Inflammatory macrophage treated with lipopolysaccharide for 1 hour (primary cell): ENCODE data around the gene ZNF44.

Experiments
- DNase-seq, 2 donors: peaks; one replicate each; pipeline ENCODE4 v3.0.0-alpha.2; 2020 to 2022

Gene ZNF44

GRCh38 chr19:12260861-12261260 is 33.8 kb downstream of the ZNF44 start:
- no peak for DNase-seq

GRCh38 chr19:12260236-12260635 is 34.4 kb downstream of the ZNF44 start:
- no peak for DNase-seq

DNA sequence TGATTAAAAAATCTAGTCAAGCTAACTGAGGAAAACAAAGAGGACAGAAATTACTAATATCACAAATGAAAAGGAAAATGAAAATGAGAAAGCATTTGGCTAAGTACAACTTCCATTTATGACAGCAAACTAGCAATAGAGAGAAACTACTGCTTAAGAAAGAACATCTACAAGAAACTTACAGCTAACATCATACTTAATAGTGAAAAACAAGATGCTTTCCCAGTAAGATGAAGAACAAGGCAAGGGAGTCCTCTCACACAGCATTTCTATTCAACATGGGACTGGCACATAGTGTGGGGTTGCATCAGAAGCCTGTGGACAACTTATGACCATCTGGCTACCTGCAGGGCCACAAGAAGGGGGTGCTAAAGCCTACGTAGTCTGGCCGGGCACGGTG is 39.3 kb downstream of the ZNF44 start:
- DNase-seq, result no peak

GRCh38 chr19:12247644-12248222 is 47.0 kb downstream of the ZNF44 start:
- DNase-seq, result no peak

DNA sequence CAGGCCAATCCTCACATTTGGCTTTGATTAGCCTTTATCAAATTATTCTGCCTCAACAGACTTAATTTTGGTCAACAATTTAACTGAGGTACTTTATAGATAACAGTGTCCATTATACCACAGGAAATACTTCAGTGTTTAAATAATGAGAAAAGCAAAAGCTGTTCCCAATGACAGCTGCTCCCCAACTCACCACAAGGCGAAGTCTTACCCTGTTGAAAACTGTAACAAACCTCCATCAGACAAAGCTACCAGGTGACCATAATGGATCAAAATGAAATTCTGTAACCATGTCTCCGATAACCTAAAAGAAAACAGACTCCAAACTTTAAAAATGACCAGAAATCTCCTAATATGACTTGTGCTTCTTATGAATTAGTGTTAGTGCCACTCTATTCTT is 50.3 kb downstream of the ZNF44 start:
- no peak for DNase-seq

- no peak for DNase-seq
Observed at GRCh38 chr19:12237143-12237839, 57.4 kb downstream of the ZNF44 start.

GRCh38 chr19:12232961-12233360 is 61.7 kb downstream of the ZNF44 start:
- DNase-seq, result no peak

DNA sequence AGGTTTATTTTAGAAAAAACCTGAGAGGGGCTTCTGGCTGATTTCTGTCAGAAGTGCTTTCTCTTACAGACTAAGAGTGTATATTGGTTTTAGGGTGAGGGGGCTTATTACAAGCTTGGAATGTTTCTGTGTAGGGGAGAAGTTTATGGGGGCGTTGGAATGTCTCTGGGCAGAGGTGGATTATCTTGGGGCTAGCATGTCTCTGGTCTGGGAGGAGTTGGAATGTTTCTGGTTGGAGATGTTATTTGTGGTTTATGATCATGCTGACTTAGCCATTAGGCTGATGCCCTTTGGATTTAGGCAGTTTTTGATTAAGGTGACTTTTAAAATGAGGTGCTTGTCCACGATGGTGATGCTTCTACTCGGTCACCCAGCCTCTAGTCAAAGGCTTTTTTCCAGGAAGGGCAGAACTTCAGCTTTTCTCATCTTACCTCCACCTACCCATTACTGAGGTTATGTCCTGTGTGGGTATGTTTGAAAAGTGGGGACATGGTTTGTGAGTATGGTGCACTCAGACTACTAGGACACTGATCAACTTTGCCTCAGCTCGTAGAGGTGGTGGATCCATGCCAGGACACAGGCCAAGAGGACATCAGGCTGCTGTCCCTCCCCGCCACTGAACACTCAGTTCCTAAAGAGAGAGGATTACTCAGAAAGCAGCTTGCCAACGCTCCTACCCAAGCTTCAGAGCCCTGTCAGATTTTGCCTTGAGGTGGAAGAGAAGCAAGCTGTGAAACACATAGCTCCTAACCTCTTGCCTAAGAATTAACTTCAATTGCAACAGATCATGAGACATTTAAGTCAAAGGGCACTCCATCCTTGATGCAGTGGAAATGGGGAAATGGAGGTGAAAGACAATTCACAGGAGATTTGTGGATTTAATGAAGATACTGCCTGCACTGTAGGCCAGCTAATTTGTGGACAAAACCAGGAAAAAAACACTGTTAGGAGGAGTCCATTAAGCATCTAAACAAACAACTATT is 63.6 kb downstream of the ZNF44 start:
- peak in 1 of 2 donors; percentile 13 for DNase-seq

DNA sequence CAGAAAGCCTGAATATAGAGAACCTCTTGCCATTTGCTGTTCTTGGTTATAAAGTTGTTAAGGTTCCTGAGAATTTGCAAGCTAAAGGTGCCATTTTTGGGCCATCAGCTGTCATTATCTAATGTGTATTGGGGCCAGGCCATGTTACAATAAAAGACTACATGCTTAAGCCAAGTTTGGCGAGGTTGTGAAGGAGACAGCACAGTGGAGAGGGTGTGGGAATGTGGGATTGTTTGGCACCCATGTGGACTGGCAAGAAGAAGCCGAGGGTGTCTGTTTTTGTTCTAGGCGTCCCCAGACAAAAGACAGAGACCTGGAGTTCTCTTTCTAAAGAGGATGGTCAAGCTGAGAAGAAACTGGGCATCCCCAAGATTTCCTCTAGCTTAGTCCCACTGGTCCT is 64.7 kb downstream of the ZNF44 start:
- DNase-seq, result no peak

- no peak for DNase-seq
Observed at GRCh38 chr19:12224676-12225075, 70.0 kb downstream of the ZNF44 start.

- DNase-seq, result no peak
Observed at GRCh38 chr19:12222980-12223630, 71.6 kb downstream of the ZNF44 start.
